HG02943 (cell line): ENCODE measurements around the gene GPBP1.

ENCODE experiments used
- ATAC-seq: cut with Tn5 transposase; IDR thresholded peaks from one replicate; pipeline ENCODE4 v1.9.1; 2021; ENCODE audit warnings: mild to moderate bottlenecking, low read depth, moderate library complexity; ENCODE audit not compliant: unreplicated experiment

GPBP1 gene

GRCh38 chr5:57207007-57207653 is 33.3 kb downstream of the GPBP1 start:
- ATAC-seq, result no peak

- no peak for ATAC-seq
Measured at GRCh38 chr5:57207681-57208080, 33.8 kb downstream of the GPBP1 start.

- ATAC-seq, result no peak
Measured at GRCh38 chr5:57209316-57210040, 35.6 kb downstream of the GPBP1 start.

GRCh38 chr5:57210633-57211032 is 36.8 kb downstream of the GPBP1 start:
- no peak for ATAC-seq

- ATAC-seq, result no peak
Measured at GRCh38 chr5:57211039-57211438, 37.2 kb downstream of the GPBP1 start.

GRCh38 chr5:57215629-57216195 is 41.9 kb downstream of the GPBP1 start:
- ATAC-seq, result no peak

- ATAC-seq, result no peak
Measured at GRCh38 chr5:57216714-57217113, 42.9 kb downstream of the GPBP1 start.

- no peak for ATAC-seq
Measured at GRCh38 chr5:57219386-57219785, 45.5 kb downstream of the GPBP1 start.

GRCh38 chr5:57221049-57221568 is 47.2 kb downstream of the GPBP1 start:
- ATAC-seq, result no peak

- no peak for ATAC-seq
Measured at GRCh38 chr5:57225553-57225952, 51.7 kb downstream of the GPBP1 start.

GRCh38 chr5:57229313-57229712 is 55.5 kb downstream of the GPBP1 start:
- no peak for ATAC-seq

- no peak for ATAC-seq
Measured at GRCh38 chr5:57231607-57232006, 57.7 kb downstream of the GPBP1 start.

- no peak for ATAC-seq
Measured at GRCh38 chr5:57232293-57233033, 58.6 kb downstream of the GPBP1 start.

- ATAC-seq, result no peak
Measured at GRCh38 chr5:57243286-57244137, 69.7 kb downstream of the GPBP1 start.

- ATAC-seq, result no peak
Measured at GRCh38 chr5:57244331-57244730, 70.5 kb downstream of the GPBP1 start.

GRCh38 chr5:57246426-57246825 is 72.6 kb downstream of the GPBP1 start:
- no peak for ATAC-seq

GRCh38 chr5:57247765-57248164 is 73.9 kb downstream of the GPBP1 start:
- ATAC-seq, result no peak

GRCh38 chr5:57249265-57249874 is 75.5 kb downstream of the GPBP1 start:
- no peak for ATAC-seq

- no peak for ATAC-seq
Measured at GRCh38 chr5:57258052-57258451, 84.2 kb downstream of the GPBP1 start.

- ATAC-seq, result no peak
Measured at GRCh38 chr5:57258943-57259342, 85.1 kb downstream of the GPBP1 start.
